SIG-M5 (cell line): ENCODE measurements around the gene STK4.
"Not testable (repeated sequence)": the region's sequence is repeated elsewhere in the genome, so short reads cannot be mapped to it uniquely, and the experiment has no call there.

Experiments
- DNase-seq: peaks from one replicate; lab custom pipeline; 2025; lab: John Stamatoyannopoulos, UW

STK4 gene

DNA sequence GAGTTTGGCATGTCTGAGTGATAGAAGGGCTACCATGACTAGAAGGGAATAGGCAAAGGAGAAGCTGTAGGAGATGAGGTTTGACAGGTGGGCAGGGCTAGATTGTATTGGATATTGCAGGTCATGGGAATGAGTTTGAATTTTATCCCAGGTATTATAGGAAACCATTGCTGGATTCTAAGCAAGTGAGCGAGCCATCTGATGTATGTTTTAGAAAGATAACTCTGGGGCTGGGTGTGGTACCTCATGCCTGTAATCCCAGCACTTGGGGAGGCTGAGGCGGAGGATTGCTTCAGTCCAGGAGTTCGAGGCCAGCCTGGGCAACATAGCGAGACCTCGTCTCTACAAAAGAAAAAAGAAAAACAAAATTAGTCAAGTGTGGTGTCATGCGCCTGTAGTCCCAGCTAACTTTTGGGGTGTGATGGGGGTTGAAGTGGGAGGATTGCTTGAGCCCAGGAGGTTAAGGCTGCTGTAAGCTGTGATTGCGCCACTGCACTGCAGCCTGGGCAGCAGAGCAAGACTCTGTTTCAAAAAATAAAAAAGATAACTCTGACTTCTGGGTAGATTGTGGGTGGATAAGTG is 16.9 kb downstream of the STK4 start:
- DNase-seq: no peak

- no peak for DNase-seq
Observed at GRCh38 chr20:44988631-44989171, 22.4 kb downstream of the STK4 start.

- no peak for DNase-seq
Observed at GRCh38 chr20:44990425-44990824, 24.1 kb downstream of the STK4 start.

DNA sequence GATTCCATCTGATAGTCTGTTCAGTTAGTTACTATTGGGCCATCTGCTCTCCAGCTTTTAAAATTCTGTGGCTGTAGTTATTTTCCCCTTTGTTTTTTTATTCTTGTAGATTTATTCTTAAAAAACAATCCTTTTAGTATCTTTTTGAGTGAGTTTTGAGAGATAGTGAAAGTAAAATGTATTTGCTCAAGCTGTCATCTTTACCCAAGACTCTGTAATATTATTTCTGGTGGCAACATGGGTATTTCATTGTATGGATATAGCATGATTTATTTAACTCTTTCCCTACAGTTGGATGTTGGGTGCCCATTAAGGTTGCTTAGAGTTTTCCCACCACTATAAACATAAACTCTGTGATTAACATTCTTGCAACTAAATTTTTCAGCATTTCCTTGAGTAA is 24.6 kb downstream of the STK4 start:
- no peak for DNase-seq

DNA sequence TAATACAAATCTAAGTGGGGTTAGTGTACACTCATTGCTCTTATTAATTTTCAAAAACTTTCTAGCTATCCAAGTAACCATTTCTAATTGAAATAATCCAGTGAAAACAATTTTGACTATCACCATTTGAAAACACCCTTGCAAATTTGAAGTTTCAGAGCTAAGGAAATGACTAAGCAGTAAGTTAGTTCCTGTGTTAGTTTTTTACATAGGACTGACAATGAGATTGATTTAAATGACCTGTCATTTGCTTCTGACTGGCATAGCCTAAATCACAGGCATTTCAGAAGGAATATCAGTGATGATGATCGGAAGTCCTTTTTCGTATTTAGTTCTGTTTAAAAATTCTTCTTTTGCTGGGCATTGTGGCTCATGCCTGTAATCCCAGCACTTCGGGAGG is 27.0 kb downstream of the STK4 start:
- no peak for DNase-seq

GRCh38 chr20:44997171-44997570 is 30.9 kb downstream of the STK4 start:
- DNase-seq: no peak

DNA sequence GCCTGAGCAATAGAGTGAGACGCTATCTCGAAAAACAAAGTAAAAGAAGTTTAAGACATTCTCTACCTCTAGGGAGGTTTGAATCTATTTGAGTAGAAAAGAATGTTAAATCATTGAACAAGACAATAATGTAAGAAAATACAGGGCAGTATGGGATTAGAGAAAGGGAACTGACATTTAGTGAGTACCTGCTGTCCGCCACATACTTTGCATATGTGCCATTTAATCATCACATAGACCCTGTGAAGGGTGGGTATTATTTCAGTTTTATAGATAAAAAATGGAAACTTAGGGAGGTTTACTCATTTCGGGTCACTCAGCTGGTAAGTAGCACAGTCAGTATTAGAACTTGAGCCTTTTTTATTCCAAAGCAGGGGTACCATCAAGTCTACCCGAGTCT is 31.4 kb downstream of the STK4 start:
- no peak for DNase-seq

- DNase-seq: no peak
Observed at GRCh38 chr20:45008521-45009049, 42.3 kb downstream of the STK4 start.

- no peak for DNase-seq
Observed at GRCh38 chr20:45010399-45010828, 44.1 kb downstream of the STK4 start.

DNA sequence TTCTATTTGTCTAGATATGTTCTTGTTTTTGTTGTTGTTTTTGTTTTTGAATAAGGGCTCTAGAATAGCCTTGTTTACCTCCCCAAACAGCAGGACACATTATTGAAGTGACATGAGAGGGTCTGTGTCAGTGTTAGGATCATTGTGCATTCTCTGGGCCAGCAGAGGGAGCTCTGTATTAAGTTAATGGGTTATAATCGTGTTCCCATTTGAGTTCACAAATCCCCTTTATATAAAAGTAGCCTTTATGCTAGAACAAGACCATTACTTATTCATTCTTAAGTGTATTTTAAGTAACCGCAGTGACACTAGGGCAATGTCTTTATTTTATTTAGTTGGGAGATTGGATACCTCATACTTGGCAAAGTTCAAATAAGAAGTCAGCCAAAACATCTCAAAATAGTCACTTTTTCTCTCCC is 44.8 kb downstream of the STK4 start:
- DNase-seq: no peak

GRCh38 chr20:45012682-45013302 is 46.5 kb downstream of the STK4 start:
- DNase-seq: no peak

DNA sequence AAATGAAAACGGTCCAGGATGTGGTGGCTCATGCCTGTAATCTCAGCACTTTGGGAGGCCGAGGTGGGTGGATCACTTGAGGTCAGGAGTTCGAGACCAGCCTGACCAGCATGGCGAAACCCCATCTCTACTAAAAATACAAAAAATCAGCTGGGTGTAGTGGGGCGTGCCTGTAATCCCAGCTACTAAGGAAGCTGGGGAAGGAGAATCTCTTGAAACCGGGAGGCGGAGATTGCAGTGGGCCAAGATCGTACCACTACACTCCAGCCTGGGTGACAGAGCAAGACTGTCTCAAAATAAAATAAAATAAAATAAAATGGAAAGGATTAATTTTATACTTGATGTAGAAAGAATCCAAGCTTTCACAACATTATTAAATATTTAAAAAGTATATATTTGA is 47.8 kb downstream of the STK4 start:
- not testable (repeated sequence) for DNase-seq

- no peak for DNase-seq
Observed at GRCh38 chr20:45014671-45015415, 48.5 kb downstream of the STK4 start.

DNA sequence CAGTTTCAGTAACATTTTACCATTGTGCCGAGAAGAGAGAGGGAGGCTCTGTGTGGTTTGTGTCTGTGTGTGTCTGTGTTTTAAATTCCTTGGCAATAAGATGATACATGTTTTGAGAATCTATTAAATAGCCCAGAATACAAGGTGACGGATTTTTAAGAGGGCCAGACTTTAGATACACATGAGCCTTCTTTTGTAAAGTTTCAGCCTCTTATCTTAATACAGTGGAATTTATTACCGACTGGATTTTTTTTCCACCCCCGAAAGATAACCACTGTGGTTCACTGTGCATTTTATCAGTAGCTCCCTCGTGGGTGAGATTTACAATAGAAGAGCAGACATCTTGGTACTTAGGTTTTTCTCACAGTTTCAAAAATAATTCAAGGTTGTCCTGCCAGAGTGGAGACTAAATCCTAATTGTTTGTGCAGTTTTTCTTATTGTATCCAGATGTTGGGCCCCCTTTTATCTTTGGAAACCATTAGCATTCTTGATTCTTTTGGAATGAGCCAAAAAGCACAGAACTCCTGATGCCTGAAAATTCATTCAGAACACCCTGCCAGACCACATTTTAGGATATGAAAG is 49.9 kb downstream of the STK4 start:
- no peak for DNase-seq

- DNase-seq: no peak
Observed at GRCh38 chr20:45017281-45017680, 51.0 kb downstream of the STK4 start.

DNA sequence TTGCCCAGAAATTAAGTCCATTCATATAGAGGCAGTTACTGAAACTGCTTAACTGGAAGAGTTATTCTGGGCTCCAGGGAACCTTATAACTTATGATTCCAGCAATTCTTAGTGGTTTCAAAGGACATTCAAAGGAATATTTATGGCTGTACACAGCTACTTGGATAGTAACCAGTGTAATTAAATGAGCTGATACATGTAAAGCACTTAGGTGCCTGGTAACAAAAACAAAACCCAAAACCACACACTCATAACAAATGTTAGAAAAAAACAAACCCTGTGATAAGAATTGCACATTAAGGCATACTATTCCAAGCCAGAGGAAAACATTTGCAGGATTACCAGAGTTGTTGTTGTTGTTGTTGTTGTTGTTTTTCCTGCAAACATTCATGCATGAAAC is 51.5 kb downstream of the STK4 start:
- no peak for DNase-seq

- DNase-seq: no peak
Observed at GRCh38 chr20:45019027-45019761, 52.9 kb downstream of the STK4 start.

DNA sequence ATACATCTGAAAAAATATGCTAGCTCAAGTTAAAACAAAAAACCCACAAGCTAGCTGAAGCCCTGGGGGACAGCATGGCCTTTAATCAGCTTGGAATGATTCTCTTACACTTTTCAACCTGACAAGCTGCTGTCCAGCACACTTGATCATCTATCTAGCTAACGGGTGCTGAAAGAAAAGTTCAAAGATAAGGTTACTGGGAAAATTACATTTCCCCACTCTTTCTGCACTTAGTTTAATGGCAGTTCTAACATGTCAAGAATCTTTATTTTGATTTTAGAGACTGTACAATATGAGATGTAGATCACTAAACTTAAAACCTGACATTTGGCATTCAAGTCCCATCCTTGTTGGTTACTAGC is 53.4 kb downstream of the STK4 start:
- no peak for DNase-seq

DNA sequence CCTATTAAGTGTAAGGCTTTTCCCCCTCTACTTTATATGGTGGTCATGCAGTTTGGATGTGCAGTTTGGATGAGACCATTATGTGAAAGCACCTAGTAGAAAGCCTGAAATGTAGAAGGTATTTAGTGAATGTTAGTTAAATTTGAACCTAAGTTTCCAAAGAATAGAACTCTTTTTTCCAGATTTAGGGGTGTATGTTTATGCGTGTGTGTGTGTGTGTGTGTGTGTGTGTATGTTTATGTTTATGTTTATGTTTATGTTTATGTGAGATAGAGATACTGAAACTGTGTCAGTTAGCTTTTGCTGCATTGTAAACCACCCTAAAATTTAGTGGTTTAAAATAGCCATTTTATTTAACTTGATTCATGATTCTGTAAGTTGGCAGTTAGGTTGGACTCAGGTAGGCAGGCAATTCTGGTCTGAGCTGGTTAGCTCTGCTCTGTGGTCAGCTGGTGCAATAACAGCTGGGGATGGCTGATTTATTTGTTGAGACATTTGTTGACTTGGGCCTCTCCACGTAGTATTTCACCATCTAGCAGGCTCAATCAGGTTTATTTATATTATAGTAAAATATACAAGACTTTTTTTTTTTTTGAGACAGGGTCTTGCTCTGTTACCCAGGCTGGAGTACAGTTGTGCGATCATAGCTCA is 54.0 kb downstream of the STK4 start:
- DNase-seq: no peak

DNA sequence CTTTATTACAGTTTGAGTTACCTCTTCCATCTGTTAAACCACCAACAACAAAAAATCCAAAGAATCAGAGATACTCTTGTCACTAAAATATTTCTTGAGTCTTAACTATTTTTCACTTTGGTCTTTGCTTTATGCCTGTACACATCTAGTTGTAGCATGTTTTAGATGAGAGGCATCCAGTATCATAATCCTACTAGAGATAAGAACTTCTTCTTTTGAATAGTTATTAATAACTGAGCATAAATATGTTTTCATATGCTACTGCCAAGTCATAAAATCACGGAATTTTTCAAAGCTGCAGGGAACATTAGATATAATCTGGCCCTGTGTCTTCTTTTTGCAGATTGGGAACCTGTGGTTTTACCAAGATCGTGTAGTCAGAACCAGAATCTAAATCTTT is 55.3 kb downstream of the STK4 start:
- DNase-seq: no peak

GRCh38 chr20:45023140-45023539 is 56.8 kb downstream of the STK4 start:
- DNase-seq: not testable (repeated sequence)
